GM11168 (cell line): ENCODE measurements around the gene OR52K1.

Experiments used
- in situ Hi-C: fragments of 300-500 bp; cut with MboI; formaldehyde crosslinking; loops from one replicate; pipeline ENCODE4 v1.12.0; 2022; ENCODE audit warnings: low sequenced_read_pairs; ENCODE audit not compliant: unreplicated experiment

The OR52K1 gene

GRCh38 chr11:4482445-4482844 lies at the start of gene OR52K1:
Gene OR52K1 (plus strand): TSS chr11:4482646. CDS start chr11:4488901, 6,255 bp downstream.
- in situ Hi-C loops: no loop called here

- in situ Hi-C loops: no loop called here
Measured at GRCh38 chr11:4433856-4434255, 48.6 kb upstream of the OR52K1 start.

- in situ Hi-C loops: no loop called here
Measured at GRCh38 chr11:4436411-4436810, 46.0 kb upstream of the OR52K1 start.

GRCh38 chr11:4441515-4441914 lies 40.9 kb upstream of the OR52K1 start:
- in situ Hi-C loops: no loop called here

GRCh38 chr11:4443232-4443891 lies 39.1 kb upstream of the OR52K1 start:
- in situ Hi-C loops: no loop called here

- in situ Hi-C loops: no loop called here
Measured at GRCh38 chr11:4448995-4449394, 33.5 kb upstream of the OR52K1 start, which contains the start of gene OR52K2. Gene OR52K2 (plus strand): TSS chr11:4449295. CDS start chr11:4449340, 45 bp downstream.

- in situ Hi-C loops: no loop called here
Measured at GRCh38 chr11:4453118-4453517, 29.3 kb upstream of the OR52K1 start.

GRCh38 chr11:4454021-4454420 lies 28.4 kb upstream of the OR52K1 start:
- in situ Hi-C loops: no loop called here

- in situ Hi-C loops: no loop called here
Measured at GRCh38 chr11:4455419-4455818, 27.0 kb upstream of the OR52K1 start.

GRCh38 chr11:4459500-4459899 lies 22.9 kb upstream of the OR52K1 start:
- in situ Hi-C loops: no loop called here

GRCh38 chr11:4460151-4460550 lies 22.3 kb upstream of the OR52K1 start:
- in situ Hi-C loops: no loop called here

GRCh38 chr11:4464216-4465159 lies 18.0 kb upstream of the OR52K1 start:
- in situ Hi-C loops: no loop called here

- in situ Hi-C loops: no loop called here
Measured at GRCh38 chr11:4465407-4465806, 17.0 kb upstream of the OR52K1 start.

GRCh38 chr11:4466131-4466870 lies 16.1 kb upstream of the OR52K1 start:
- in situ Hi-C loops: no loop called here

DNA sequence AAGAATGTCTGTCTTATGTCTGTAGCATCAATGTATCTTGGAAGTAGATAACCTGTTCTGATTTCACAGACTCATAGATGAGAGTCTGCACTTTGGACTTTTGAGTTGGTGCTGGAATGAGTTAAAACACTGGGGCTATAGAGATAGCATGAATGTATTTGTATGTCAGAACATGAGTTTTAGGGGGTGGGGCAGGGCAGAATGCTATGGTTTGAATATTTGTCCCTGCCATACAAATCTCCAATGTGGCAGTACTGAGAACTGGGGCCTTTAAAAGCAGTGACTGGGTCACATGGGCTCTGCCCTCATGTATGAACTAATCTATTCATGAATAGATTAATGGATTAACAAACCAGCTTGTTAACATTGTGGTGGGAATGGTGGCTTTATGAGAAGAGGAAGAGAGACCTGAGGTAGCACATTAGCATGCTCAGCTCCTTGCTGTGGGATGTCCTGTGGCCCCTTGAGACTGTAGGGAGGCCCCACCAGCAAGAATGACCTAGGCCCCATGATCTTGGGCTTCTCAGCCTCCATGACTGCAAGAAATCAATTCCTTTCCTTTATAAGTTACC lies 15.5 kb upstream of the OR52K1 start:
- in situ Hi-C loops: no loop called here

DNA sequence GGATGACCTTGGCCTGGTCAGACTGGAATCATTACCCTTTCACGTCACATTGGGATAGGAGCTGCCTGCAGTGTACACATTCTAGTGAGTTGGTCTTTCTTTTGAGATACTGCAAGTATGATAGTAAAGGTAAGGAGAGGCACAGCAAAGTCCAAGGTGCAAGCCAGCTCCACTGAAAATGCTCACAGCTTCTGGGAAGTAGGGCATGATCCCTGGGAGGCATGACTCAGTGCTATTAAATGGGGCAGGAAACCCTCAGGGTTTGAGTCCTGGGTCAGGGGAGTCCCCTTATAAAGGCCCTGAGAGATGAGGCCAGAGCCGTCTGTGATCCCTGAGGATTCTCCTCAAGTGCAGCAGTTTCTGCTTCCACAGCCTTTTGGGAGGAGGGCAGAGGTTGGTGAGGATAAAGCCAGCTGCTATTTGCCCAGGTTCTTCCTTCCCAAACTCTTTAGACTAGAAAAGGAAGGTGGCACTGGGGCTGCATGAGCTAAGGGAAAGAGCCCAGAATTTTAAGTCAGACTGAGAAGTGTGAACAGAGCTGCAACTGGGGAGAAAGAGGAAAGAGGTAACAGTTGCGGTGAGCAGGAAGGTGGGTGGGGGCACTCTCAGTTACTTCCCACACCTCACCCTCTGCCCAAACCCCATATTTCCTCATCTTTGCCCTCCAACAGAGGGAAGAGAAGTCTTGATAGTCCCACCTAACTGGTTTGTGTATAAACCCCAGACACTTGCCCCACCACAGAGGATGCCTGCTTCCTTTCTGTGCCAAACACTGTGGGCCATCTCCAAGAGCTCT lies 14.4 kb upstream of the OR52K1 start:
- in situ Hi-C loops: no loop called here

- in situ Hi-C loops: no loop called here
Measured at GRCh38 chr11:4479644-4480043, 2.8 kb upstream of the OR52K1 start.

DNA sequence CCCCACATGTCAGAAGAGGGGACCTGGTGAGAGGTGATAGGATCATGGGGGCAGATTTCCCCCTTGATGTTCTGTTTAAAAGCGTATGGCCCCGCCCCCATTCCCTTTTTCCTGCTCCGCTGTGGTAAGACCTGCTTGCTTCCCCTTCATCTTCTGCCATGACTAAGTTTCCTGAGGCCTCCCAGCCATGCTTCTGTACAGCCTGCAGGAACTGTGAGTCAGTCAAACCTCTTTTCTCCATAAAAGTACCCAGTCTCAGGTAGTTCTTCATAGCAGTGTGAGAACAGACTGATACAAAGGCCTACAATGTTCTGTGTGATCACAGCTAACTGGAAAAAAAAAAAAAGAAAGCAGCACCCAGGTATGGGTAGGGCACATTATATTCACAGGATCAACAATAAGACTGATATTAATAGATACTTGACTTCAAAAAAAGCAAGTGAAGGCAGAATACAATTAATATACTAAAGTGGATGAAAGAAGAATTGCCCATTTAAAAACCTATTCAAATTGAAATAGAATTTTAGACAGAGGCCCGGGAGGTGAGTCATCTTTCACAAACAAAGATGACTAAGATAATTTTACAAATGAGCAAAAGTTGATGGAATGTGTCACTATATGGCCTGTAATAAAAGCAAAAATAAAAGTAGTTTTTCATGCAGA lies 1.7 kb upstream of the OR52K1 start:
- in situ Hi-C loops: no loop called here

GRCh38 chr11:4481240-4481582 lies 1.2 kb upstream of the OR52K1 start:
- in situ Hi-C loops: no loop called here
